HEK293 (cell line): ENCODE data around the gene ARPC2.

Source experiments
- BCL11B ChIP-seq: fragments of 450-650 bp; formaldehyde crosslinking; IDR thresholded peaks from 2 replicates; pipeline ENCODE4 v1.5.1; 2016; ENCODE audit warnings: low read depth, missing biosample characterization, missing genetic modification characterization
- ELK4 ChIP-seq: IDR thresholded peaks from 2 replicates; pipeline ENCODE4 v1.6.1; 2011; ENCODE audit warnings: mild to moderate bottlenecking, low read depth, low read length, borderline replicate concordance
- FEZF1 ChIP-seq: fragments of 450-650 bp; formaldehyde crosslinking; IDR thresholded peaks from 2 replicates; pipeline ENCODE4 v1.5.1; 2016; ENCODE audit warnings: missing biosample characterization, missing genetic modification characterization
- GLIS2 ChIP-seq: fragments of 450-650 bp; formaldehyde crosslinking; IDR thresholded peaks from 2 replicates; pipeline ENCODE4 v1.5.1; 2016; ENCODE audit warnings: missing biosample characterization, missing genetic modification characterization
- KLF16 ChIP-seq: fragments of 450-650 bp; formaldehyde crosslinking; IDR thresholded peaks from 2 replicates; pipeline ENCODE4 v1.5.1; 2017; ENCODE audit warnings: missing biosample characterization, missing genetic modification characterization
- MYNN ChIP-seq: fragments of 450-650 bp; formaldehyde crosslinking; IDR thresholded peaks from 2 replicates; pipeline ENCODE4 v1.5.1; 2016; ENCODE audit warnings: missing biosample characterization, missing genetic modification characterization, borderline replicate concordance
- SALL2 ChIP-seq: fragments of 450-650 bp; formaldehyde crosslinking; IDR thresholded peaks from 2 replicates; pipeline ENCODE4 v1.5.0; 2017; ENCODE audit warnings: missing biosample characterization, mild to moderate bottlenecking, missing genetic modification characterization, borderline replicate concordance
- SCRT2 ChIP-seq: fragments of 450-650 bp; formaldehyde crosslinking; IDR thresholded peaks from 2 replicates; pipeline ENCODE4 v1.5.1; 2016; ENCODE audit warnings: missing biosample characterization, missing genetic modification characterization
- ZBTB17 ChIP-seq: fragments of 450-650 bp; formaldehyde crosslinking; IDR thresholded peaks from 2 replicates; pipeline ENCODE4 v1.5.1; 2016; ENCODE audit warnings: missing biosample characterization, missing genetic modification characterization
- ZFP37 ChIP-seq: fragments of 450-650 bp; formaldehyde crosslinking; IDR thresholded peaks from 2 replicates; pipeline ENCODE4 v1.5.1; 2016; ENCODE audit warnings: missing biosample characterization, missing genetic modification characterization
- ZNF138 ChIP-seq: fragments of 450-650 bp; formaldehyde crosslinking; IDR thresholded peaks from 2 replicates; pipeline ENCODE4 v1.5.1; 2016; ENCODE audit warnings: missing biosample characterization, missing genetic modification characterization, borderline replicate concordance
- ZNF2 ChIP-seq: fragments of 450-650 bp; formaldehyde crosslinking; IDR thresholded peaks from 2 replicates; pipeline ENCODE4 v1.5.1; 2016; ENCODE audit warnings: missing biosample characterization, missing genetic modification characterization
- ZNF26 ChIP-seq: fragments of 450-650 bp; formaldehyde crosslinking; IDR thresholded peaks from 2 replicates; pipeline ENCODE4 v1.5.1; 2016; ENCODE audit warnings: missing biosample characterization, missing genetic modification characterization
- ZNF302 ChIP-seq: fragments of 450-650 bp; formaldehyde crosslinking; IDR thresholded peaks from 2 replicates; pipeline ENCODE4 v1.5.1; 2016; ENCODE audit warnings: missing biosample characterization, missing genetic modification characterization, low read depth
- ZNF335 ChIP-seq: fragments of 450-650 bp; formaldehyde crosslinking; conservative IDR thresholded peaks from 2 replicates; pipeline ENCODE4 v1.5.1; 2016; ENCODE audit warnings: missing biosample characterization, missing genetic modification characterization
- ZNF341 ChIP-seq: fragments of 450-650 bp; formaldehyde crosslinking; IDR thresholded peaks from 2 replicates; pipeline ENCODE4; 2016; ENCODE audit warnings: low read depth, missing biosample characterization, missing genetic modification characterization
- ZNF423 ChIP-seq: fragments of 450-650 bp; formaldehyde crosslinking; IDR thresholded peaks from 2 replicates; pipeline ENCODE4 v1.5.1; 2016; ENCODE audit warnings: missing biosample characterization, missing genetic modification characterization
- ZNF433 ChIP-seq: fragments of 450-650 bp; formaldehyde crosslinking; IDR thresholded peaks from 2 replicates; pipeline ENCODE4 v1.5.1; 2016; ENCODE audit warnings: missing biosample characterization, missing genetic modification characterization, low read depth
- ZNF473 ChIP-seq: fragments of 450-650 bp; formaldehyde crosslinking; IDR thresholded peaks from 2 replicates; pipeline ENCODE4 v1.5.1; 2017; ENCODE audit warnings: missing biosample characterization, missing genetic modification characterization
- ZNF48 ChIP-seq: fragments of 450-650 bp; formaldehyde crosslinking; IDR thresholded peaks from 2 replicates; pipeline ENCODE4 v1.5.1; 2016; ENCODE audit warnings: missing biosample characterization, missing genetic modification characterization
- ZNF521 ChIP-seq: fragments of 450-650 bp; formaldehyde crosslinking; IDR thresholded peaks from 2 replicates; pipeline ENCODE4 v1.5.1; 2017; ENCODE audit warnings: missing biosample characterization, mild to moderate bottlenecking, missing genetic modification characterization
- ZNF529 ChIP-seq: fragments of 450-650 bp; formaldehyde crosslinking; IDR thresholded peaks from 2 replicates; pipeline ENCODE4 v1.5.1; 2017; ENCODE audit warnings: missing genetic modification characterization, missing biosample characterization; ENCODE audit not compliant: insufficient replicate concordance
- ZNF561 ChIP-seq: fragments of 450-650 bp; IDR thresholded peaks from 2 replicates; pipeline ENCODE4 v1.5.1; 2018; ENCODE audit warnings: missing biosample characterization, missing genetic modification characterization, borderline replicate concordance
- ZNF660 ChIP-seq: fragments of 450-650 bp; IDR thresholded peaks from 2 replicates; pipeline ENCODE4 v1.5.1; 2018; ENCODE audit warnings: missing biosample characterization, mild to moderate bottlenecking, missing genetic modification characterization
- ZNF677 ChIP-seq: fragments of 450-650 bp; IDR thresholded peaks from 2 replicates; pipeline ENCODE4 v1.5.0; 2018; ENCODE audit warnings: missing biosample characterization, mild to moderate bottlenecking, missing genetic modification characterization, moderate library complexity
- ZNF707 ChIP-seq: fragments of 450-650 bp; formaldehyde crosslinking; IDR thresholded peaks from 2 replicates; pipeline ENCODE4 v1.5.1; 2016; ENCODE audit warnings: missing biosample characterization, missing genetic modification characterization
- ZNF837 ChIP-seq: fragments of 450-650 bp; formaldehyde crosslinking; IDR thresholded peaks from 2 replicates; pipeline ENCODE4 v1.5.1; 2016; ENCODE audit warnings: missing biosample characterization, missing genetic modification characterization
- ZNF843 ChIP-seq: fragments of 450-650 bp; formaldehyde crosslinking; IDR thresholded peaks from 2 replicates; pipeline ENCODE4 v1.5.1; 2016; ENCODE audit warnings: missing biosample characterization, missing genetic modification characterization
- ZSCAN23 ChIP-seq: fragments of 450-650 bp; formaldehyde crosslinking; IDR thresholded peaks from 2 replicates; pipeline ENCODE4 v1.5.1; 2016; ENCODE audit warnings: missing biosample characterization, missing genetic modification characterization
- ZSCAN4 ChIP-seq: fragments of 450-650 bp; formaldehyde crosslinking; IDR thresholded peaks from 2 replicates; pipeline ENCODE4 v1.5.1; 2017; ENCODE audit warnings: missing biosample characterization, missing genetic modification characterization
- TF ChIP-seq, protein P1 (sequence below): fragments of 450-650 bp; formaldehyde crosslinking; IDR thresholded peaks from 2 replicates; pipeline ENCODE4 v1.5.1; 2017; ENCODE audit warnings: missing biosample characterization, missing genetic modification characterization
- TF ChIP-seq, protein P2 (sequence below): fragments of 450-650 bp; formaldehyde crosslinking; IDR thresholded peaks from 2 replicates; pipeline ENCODE4 v1.5.1; 2016; ENCODE audit warnings: missing biosample characterization, missing genetic modification characterization

The ARPC2 gene

DNA sequence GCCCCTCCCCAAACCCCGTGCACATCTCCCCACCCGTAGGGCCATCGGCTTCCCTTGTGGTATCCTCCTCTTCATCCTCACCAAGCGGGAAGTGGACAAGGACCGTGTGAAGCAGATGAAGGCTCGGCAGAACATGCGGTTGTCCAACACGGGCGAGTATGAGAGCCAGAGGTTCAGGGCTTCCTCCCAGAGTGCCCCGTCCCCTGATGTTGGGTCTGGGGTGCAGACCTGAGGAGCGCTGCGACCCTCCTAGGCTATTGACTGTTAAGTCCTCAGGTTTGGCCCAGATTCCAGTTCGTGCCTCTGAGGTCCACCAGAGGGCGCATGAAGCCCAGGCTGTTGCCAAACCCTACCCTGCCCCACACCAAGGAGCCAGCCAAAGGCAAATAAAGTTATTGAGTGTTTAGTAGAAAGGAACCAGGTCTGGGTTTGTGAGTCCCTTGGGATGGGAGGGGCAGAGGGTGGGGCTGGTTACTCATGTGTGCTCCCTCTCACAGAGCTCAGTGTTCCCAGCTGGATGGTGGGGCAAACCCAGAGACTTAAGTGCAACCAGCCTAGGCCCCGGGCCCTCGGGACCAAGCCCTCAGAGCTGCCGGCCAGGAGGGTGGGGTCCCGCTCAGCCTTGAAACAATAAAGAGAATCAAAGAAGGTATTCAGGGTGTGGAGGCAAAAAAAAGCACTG lies 55.7 kb downstream of the ARPC2 start (continued):
- TF ChIP-seq ZNF561 (tag by site-specific recombination), result 0 out of 2 replicates have a peak, but pooled peaks have one; percentile 37
- no peak for TF ChIP-seq FEZF1
- TF ChIP-seq ZNF302 (tag by site-specific recombination), result no peak
- TF ChIP-seq ZNF433 (tag by site-specific recombination), result no peak
- no peak for TF ChIP-seq ZNF521 (tag by site-specific recombination)
- no peak for TF ChIP-seq ZNF473
- no peak for TF ChIP-seq ZNF529 (tag by site-specific recombination)
- TF ChIP-seq ZNF138 (tag by site-specific recombination), result no peak
- peak; percentile 63; the same call in 1 of the 2 replicates for TF ChIP-seq ZNF2
- no peak for TF ChIP-seq ZNF707 (tag by site-specific recombination)
- no peak for TF ChIP-seq ZNF837 (tag by site-specific recombination)
- no peak for TF ChIP-seq SALL2 (tag by site-specific recombination)
- TF ChIP-seq ZNF843 (tag by site-specific recombination), result 0 out of 2 replicates have a peak, but pooled peaks have one; percentile 27
- TF ChIP-seq ZNF660, result peak; percentile 86; the same call in 1 of the 2 replicates
- TF ChIP-seq ZNF677 (tag by site-specific recombination), result no peak
- TF ChIP-seq, protein P1, sequence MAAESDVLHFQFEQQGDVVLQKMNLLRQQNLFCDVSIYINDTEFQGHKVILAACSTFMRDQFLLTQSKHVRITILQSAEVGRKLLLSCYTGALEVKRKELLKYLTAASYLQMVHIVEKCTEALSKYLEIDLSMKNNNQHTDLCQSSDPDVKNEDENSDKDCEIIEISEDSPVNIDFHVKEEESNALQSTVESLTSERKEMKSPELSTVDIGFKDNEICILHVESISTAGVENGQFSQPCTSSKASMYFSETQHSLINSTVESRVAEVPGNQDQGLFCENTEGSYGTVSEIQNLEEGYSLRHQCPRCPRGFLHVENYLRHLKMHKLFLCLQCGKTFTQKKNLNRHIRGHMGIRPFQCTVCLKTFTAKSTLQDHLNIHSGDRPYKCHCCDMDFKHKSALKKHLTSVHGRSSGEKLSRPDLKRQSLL, result peak; percentile 66; the same call in 1 of the 2 replicates
- TF ChIP-seq SCRT2 (tag by site-specific recombination), result no peak
- no peak for TF ChIP-seq ZNF26
- no peak for TF ChIP-seq BCL11B (tag by site-specific recombination)
- TF ChIP-seq ZNF48 (tag by site-specific recombination), result no peak
- 0 out of 2 replicates have a peak, but pooled peaks have one; percentile 15 for TF ChIP-seq ZNF335 (tag by site-specific recombination)
- peak; percentile 76 for TF ChIP-seq KLF16 (tag by site-specific recombination)
- TF ChIP-seq, protein P2, sequence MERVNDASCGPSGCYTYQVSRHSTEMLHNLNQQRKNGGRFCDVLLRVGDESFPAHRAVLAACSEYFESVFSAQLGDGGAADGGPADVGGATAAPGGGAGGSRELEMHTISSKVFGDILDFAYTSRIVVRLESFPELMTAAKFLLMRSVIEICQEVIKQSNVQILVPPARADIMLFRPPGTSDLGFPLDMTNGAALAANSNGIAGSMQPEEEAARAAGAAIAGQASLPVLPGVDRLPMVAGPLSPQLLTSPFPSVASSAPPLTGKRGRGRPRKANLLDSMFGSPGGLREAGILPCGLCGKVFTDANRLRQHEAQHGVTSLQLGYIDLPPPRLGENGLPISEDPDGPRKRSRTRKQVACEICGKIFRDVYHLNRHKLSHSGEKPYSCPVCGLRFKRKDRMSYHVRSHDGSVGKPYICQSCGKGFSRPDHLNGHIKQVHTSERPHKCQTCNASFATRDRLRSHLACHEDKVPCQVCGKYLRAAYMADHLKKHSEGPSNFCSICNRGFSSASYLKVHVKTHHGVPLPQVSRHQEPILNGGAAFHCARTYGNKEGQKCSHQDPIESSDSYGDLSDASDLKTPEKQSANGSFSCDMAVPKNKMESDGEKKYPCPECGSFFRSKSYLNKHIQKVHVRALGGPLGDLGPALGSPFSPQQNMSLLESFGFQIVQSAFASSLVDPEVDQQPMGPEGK (tag by site-specific recombination), result peak; percentile 78
- 0 out of 2 replicates have a peak, but pooled peaks have one; percentile 37 for TF ChIP-seq ZFP37 (tag by site-specific recombination)
- peak; percentile 65; the same call in 1 of the 2 replicates for TF ChIP-seq ZNF341 (tag by site-specific recombination)
- no peak for TF ChIP-seq ZSCAN4 (tag by site-specific recombination)
- no peak for TF ChIP-seq GLIS2 (tag by site-specific recombination)
- TF ChIP-seq ZBTB17 (tag by site-specific recombination), result 0 out of 2 replicates have a peak, but pooled peaks have one; percentile 19
- no peak for TF ChIP-seq ELK4
- TF ChIP-seq MYNN (tag by site-specific recombination), result no peak
- no peak for TF ChIP-seq ZSCAN23 (tag by site-specific recombination)
- peak; percentile 79; the same call in 1 of the 2 replicates for TF ChIP-seq ZNF423 (tag by site-specific recombination)
